LNCaP clone FGC (cell line): Measurements from ENCODE around the gene GPRC5A.

Source experiments
- DNase-seq: peaks from one replicate; pipeline ENCODE4 v3.0.0-alpha.2; 2011; ENCODE audit warnings: low read depth
- H3K4me3 ChIP-seq: 2 replicates; pipeline ENCODE4 v1.5.1; 2011; ENCODE audit warnings: mild to moderate bottlenecking, low read depth, low read length, control low read depth
- TF ChIP-seq, protein P1 (sequence below): IDR thresholded peaks from 2 replicates; pipeline ENCODE4 v1.5.1; 2012; ENCODE audit warnings: mild to moderate bottlenecking; ENCODE audit not compliant: control insufficient read depth, insufficient read depth; ENCODE audit errors: extremely low read depth

Gene GPRC5A

DNA sequence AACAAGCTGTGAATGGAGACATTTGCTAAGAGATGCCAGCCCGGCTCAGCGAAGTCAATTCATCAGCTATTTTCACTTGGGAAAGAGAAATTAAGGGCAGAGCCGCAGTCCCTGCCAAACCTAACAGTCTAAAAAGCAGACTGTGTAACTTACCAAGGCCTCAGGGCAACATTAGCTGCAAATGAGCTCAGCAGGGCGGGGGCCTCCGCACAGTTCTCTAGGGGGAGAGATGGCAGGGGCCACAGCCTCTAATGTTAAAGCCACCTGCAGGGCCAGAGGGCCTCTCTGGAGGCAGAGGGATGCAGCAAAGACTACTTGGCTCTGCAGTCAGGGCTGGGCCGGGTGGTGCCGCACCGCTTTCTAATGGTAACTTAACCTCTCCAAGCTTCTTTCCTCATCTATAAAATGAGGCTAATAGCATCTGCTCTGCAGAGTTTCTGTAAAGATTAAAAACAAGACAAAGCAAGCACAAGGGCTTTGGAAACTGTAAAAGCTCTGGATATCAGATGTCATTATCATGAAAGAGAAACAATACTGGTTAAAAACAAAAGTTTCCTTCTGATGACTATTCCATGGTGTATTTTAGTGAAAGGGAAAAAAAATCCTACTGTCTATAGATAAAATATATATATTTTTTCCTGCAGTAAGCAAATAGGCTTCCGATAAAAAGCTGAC is 13.4 kb upstream of the GPRC5A start:
- no peak for DNase-seq
- TF ChIP-seq, protein P1, sequence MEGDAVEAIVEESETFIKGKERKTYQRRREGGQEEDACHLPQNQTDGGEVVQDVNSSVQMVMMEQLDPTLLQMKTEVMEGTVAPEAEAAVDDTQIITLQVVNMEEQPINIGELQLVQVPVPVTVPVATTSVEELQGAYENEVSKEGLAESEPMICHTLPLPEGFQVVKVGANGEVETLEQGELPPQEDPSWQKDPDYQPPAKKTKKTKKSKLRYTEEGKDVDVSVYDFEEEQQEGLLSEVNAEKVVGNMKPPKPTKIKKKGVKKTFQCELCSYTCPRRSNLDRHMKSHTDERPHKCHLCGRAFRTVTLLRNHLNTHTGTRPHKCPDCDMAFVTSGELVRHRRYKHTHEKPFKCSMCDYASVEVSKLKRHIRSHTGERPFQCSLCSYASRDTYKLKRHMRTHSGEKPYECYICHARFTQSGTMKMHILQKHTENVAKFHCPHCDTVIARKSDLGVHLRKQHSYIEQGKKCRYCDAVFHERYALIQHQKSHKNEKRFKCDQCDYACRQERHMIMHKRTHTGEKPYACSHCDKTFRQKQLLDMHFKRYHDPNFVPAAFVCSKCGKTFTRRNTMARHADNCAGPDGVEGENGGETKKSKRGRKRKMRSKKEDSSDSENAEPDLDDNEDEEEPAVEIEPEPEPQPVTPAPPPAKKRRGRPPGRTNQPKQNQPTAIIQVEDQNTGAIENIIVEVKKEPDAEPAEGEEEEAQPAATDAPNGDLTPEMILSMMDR = no peak
- no peak overlapping the region for H3K4me3 ChIP-seq

DNA sequence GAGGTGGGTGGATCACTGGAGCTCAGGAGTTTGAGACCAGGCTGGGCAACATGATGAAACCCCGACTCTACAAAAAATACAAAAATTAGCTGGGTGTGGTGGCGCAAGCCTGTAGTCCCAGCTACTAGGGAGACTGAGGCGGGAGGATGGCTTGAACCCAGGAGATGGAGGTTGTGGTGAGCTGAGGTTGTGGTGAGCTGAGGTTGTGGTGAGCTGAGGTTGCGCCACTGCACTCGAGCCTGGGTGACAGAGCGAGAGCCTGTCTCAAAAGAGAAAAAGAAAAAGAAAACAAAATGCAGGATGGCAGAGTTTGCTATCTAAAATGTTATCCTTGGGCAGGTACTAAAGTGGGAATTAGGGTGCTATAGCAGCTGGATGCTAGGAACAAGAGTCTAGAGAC is 10.8 kb upstream of the GPRC5A start:
- no peak overlapping the region for H3K4me3 ChIP-seq
- no peak for DNase-seq
- TF ChIP-seq, protein P1 = no peak

DNA sequence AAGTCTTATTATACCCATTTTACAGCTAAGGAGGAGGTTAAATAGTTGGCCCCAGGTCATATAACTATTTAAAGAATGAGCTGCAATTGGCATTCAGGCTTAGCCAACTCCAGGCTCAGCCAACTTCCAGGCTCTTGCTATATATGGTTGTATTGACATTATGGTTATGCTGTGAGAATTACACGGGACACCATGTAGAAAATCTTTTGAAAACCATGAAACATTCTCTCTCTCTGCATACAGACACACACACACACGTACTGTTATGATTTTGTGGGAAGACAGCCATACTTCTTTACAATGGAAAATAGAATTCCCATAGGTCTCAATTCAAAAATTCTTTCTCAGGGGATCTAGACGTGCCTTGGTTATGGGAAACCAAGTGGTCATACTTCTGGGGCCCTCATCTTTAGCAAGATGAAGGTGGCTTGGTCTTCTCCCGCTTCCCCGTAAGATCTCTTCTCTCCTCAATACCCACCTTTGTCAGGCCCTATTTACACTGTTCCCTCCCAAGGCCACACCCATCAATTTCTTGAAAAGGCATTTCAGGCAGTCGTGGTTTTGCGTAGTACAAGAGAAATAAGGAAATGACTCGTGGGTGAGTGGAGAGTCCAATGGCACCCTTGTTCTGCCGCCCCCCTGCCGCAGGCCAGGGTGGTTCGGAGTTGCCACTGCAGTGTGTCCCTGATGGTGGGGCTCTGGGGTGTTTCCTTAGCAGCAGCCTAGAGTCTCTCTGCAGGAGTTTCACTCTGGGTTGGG is 10.0 kb upstream of the GPRC5A start:
- DNase-seq = no peak
- no peak overlapping the region for H3K4me3 ChIP-seq
- TF ChIP-seq, protein P1 = no peak

DNA sequence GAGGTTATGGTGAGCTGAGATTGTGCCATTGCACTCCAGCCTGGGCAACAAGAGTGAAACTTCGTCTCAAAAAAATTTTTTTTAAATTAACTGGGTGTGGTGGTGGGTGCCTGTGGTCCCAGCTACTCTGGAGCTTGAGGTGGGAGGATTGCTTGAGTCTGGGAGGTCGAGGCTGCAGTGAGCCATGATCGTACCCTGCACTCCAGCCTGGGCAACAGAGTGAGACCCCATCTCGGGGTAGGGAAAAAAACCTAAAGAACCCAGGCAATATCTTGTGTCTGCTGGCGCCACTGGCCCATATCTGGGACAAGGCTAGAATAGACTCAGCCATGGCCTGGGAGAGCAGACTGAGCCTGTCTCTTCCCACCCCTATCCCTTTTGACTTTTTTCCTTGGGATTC is 9.1 kb upstream of the GPRC5A start:
- TF ChIP-seq, protein P1 = no peak
- H3K4me3 ChIP-seq = no peak overlapping the region
- no peak for DNase-seq

DNA sequence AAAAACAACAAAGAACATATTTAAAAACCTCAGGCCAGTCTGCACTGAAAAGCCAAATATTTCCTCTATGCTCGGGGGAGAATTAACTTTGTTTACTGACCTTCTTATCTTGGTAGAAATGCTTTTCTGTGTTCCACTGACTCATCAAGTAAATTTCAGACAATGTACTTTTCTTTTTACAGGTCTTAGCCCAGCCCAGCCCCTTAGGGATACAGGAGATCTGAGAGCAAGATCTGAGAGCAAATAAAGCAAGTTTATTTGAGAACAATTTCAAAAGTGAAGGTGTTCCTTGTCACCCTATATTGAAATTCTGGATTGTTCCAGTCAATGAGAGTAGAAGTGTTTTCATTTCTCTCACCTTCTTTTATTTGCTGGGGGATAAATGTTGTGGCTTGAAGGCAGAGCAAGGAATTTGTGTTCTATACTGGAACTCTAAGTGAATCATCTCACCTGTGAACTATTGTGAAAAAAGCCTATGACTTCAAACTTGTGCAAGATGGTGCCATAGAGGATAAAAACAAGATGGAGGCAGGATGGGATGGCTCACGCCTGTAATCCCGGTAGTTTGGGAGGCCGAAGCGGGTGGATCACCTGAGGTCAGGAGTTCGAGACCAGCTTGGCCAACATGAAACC is 7.9 kb upstream of the GPRC5A start:
- TF ChIP-seq, protein P1 = no peak
- no peak overlapping the region for H3K4me3 ChIP-seq
- peak; percentile 95 for DNase-seq

DNA sequence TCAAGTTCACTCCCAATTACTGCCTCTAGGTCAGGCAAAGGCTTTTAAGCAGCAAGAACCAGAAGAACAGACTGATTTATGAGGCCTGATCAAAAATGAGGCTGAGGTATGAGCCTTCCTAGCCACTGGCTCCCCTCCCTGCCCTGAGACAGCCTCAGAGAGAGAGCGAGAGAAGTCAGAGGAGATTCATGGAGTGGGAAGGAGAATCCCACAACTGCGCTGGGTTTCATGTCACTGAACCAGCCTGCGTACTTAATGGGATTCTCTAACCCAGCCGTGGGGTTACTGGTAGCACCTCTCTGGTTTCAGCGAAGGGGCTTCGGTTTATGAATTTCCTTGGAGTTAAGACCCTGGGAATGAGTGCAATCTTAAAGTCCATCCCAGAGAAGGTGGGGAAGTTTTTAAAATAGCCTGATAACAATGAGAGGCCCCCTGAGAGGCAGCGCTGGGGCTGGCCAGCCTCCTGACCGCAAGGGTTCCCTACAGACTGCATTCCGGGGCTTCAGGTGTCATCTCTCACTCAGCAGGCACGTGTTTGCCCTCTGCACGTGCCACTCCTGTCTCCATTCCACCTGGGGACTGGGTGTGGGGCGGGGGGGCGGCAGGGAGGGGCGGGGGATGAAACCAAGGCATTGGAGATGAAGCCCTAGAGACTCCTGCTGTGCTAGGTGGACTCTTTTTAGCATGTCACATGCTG is 6.1 kb upstream of the GPRC5A start:
- TF ChIP-seq, protein P1 = no peak
- DNase-seq = no peak

More for the DNA sequence above, 6.1 kb upstream of the GPRC5A start:
- H3K4me3 ChIP-seq = no peak overlapping the region
